ENCODE data around the gene NCOR1.

- TF ChIP-seq EZH2phosphoT487 (IDR thresholded peaks at IDR 0.05; ENCODE audit: low read depth): no peak
- TF ChIP-seq CTCF (IDR thresholded peaks at IDR 0.05; ENCODE audit: low read depth, low read length): no peak
Measured at GRCh38 chr17:16215965-16216316, 607 bp upstream of the NCOR1 start.
